Chondrocyte (in vitro differentiated cells): ENCODE results near the gene TDG. TPM values are rescaled to one million over a fixed set of nuclear protein-coding genes. Genes with fewer than 3 reads are reported as not detected.

Source experiments
- DNase-seq: peaks from one replicate; pipeline ENCODE4 v3.0.0; 2021; ENCODE audit warnings: mixed read lengths, low spot score
- H3K27ac Mint-ChIP-seq: one replicate; pipeline ENCODE4 v1.8.0; 2021; ENCODE audit warnings: mild to moderate bottlenecking, moderate library complexity, mixed read lengths; ENCODE audit not compliant: unreplicated experiment
- H3K27me3 Mint-ChIP-seq: 2 replicates; pipeline ENCODE4 v1.8.0; 2021; ENCODE audit warnings: low read depth, mixed read lengths
- H3K36me3 Mint-ChIP-seq: 2 replicates; pipeline ENCODE4 v1.8.0; 2021; ENCODE audit warnings: low read depth, mixed read lengths
- H3K4me1 Mint-ChIP-seq: 2 replicates; pipeline ENCODE4 v1.8.0; 2021; ENCODE audit warnings: low read depth, mild to moderate bottlenecking, mixed read lengths
- H3K4me3 Mint-ChIP-seq: one replicate; pipeline ENCODE4 v1.8.0; 2021; ENCODE audit warnings: mild to moderate bottlenecking, moderate library complexity, mixed read lengths; ENCODE audit not compliant: unreplicated experiment
- H3K9me3 Mint-ChIP-seq: 2 replicates; pipeline ENCODE4 v1.8.0; 2021; ENCODE audit warnings: low read depth, mixed read lengths
- long read RNA-seq: library from polyadenylated mRNA; stranded (forward); transcript quantifications from one replicate; pipeline ENCODE4 v2.0.0, GENCODE V29; 2021
- total RNA-seq: library from RNA; stranded (reverse); gene quantifications from 3 replicates; pipeline ENCODE4 v1.2.1, GENCODE V29; 2021
- TF ChIP-seq, protein P1 (sequence below): fragments of 200-600 bp; sonication (generic); IDR thresholded peaks from 2 replicates; pipeline ENCODE4 v1.5.0; 2021; ENCODE audit warnings: antibody characterized with exemption, mild to moderate bottlenecking, moderate library complexity

TDG gene
- total RNA-seq, result 39.3 to 49.5 TPM (median 44.0 TPM) in 3 replicates
- long read RNA-seq, transcript TDG-202 (10 exons, 3,251 nt), result major isoform, 145 of 160 reads
- long read RNA-seq, partial matches to known transcripts, result 3 of 160 reads
- long read RNA-seq, other reads (novel, unspliced or antisense), result 8 of 160 reads

DNA sequence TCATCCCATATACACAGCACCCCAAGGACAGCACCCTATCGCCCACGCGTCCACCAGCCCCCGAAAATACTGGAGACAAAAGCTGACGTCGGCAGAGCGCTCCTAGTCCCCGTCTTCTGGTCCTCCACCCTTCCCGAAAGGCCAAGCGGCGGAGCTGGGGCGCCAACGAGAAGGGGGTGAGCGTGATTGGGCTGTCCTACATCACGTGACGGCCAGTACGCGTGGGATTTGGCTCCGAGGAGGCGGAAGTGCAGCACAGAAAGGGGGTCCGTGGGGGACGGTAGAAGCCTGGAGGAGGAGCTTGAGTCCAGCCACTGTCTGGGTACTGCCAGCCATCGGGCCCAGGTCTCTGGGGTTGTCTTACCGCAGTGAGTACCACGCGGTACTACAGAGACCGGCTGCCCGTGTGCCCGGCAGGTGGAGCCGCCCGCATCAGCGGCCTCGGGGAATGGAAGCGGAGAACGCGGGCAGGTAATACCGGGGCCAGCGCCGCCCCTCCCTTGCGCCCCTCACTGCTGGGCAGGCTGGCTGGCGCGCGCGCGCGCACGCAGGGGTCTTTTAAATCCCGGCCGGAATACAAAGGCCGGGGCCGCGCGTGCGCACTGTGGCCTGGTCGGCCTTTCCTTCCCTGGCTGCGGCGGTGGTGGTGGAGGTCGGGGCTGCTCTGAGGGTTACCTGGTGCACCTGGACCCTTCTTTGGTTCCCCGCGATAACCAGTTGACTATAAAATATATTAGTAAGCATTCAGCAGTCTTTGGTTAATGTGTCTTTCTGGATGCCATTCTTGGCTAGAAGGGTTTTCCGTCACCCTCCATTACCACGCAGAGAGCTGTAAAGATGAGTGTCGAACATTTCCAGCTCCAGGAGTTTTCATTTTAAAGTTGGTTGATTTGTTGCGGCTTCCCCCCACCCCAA is at the start of gene TDG:
TDG (plus strand) TSS at position 283 of the 915 bp plus-strand sequence; CDS start at position 449, 166 bp downstream.
- peak within 1 kb of the TSS; percentile 99 for H3K27ac Mint-ChIP-seq
- TF ChIP-seq, protein P1, sequence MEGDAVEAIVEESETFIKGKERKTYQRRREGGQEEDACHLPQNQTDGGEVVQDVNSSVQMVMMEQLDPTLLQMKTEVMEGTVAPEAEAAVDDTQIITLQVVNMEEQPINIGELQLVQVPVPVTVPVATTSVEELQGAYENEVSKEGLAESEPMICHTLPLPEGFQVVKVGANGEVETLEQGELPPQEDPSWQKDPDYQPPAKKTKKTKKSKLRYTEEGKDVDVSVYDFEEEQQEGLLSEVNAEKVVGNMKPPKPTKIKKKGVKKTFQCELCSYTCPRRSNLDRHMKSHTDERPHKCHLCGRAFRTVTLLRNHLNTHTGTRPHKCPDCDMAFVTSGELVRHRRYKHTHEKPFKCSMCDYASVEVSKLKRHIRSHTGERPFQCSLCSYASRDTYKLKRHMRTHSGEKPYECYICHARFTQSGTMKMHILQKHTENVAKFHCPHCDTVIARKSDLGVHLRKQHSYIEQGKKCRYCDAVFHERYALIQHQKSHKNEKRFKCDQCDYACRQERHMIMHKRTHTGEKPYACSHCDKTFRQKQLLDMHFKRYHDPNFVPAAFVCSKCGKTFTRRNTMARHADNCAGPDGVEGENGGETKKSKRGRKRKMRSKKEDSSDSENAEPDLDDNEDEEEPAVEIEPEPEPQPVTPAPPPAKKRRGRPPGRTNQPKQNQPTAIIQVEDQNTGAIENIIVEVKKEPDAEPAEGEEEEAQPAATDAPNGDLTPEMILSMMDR, result peak; percentile 69
- H3K4me1 Mint-ChIP-seq, result peaks cover 55% of the 10 kb centered on the region
- H3K9me3 Mint-ChIP-seq, result no peaks in the 10 kb centered on the region
- no peaks in the 10 kb centered on the region for H3K27me3 Mint-ChIP-seq
- peak within 1 kb of the TSS; percentile 97 for H3K4me3 Mint-ChIP-seq
- peak; percentile 99 for DNase-seq
- H3K36me3 Mint-ChIP-seq, result peaks cover 4% of the 10 kb centered on the region

DNA sequence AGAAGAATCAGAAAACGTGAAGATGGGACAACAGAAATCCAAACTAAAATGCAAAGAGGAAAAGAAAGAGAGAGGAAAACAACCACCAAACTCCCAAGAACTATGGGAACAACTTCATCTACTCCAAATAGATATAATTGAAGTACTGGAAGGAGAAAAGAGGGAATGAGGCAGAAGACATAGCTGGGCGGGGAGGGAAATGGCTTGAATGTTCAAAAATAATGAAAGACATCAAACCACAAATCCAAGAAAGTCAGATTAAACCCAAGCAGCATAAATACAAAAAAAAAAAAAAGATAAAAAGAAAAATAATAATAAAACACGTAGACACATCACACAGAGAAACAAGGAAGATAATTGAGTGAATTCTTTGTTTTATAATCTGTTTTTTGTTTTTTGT is 47.8 kb upstream of the TDG start:
- no peak overlapping the region for H3K27ac Mint-ChIP-seq
- peaks cover 4% of the 10 kb centered on the region for H3K9me3 Mint-ChIP-seq
- H3K27me3 Mint-ChIP-seq, result no peaks in the 10 kb centered on the region
- H3K4me3 Mint-ChIP-seq, result no peak overlapping the region
- no peak for DNase-seq
- TF ChIP-seq, protein P1, result no peak
- peaks cover 3% of the 10 kb centered on the region for H3K36me3 Mint-ChIP-seq
- peaks cover 15% of the 10 kb centered on the region for H3K4me1 Mint-ChIP-seq

DNA sequence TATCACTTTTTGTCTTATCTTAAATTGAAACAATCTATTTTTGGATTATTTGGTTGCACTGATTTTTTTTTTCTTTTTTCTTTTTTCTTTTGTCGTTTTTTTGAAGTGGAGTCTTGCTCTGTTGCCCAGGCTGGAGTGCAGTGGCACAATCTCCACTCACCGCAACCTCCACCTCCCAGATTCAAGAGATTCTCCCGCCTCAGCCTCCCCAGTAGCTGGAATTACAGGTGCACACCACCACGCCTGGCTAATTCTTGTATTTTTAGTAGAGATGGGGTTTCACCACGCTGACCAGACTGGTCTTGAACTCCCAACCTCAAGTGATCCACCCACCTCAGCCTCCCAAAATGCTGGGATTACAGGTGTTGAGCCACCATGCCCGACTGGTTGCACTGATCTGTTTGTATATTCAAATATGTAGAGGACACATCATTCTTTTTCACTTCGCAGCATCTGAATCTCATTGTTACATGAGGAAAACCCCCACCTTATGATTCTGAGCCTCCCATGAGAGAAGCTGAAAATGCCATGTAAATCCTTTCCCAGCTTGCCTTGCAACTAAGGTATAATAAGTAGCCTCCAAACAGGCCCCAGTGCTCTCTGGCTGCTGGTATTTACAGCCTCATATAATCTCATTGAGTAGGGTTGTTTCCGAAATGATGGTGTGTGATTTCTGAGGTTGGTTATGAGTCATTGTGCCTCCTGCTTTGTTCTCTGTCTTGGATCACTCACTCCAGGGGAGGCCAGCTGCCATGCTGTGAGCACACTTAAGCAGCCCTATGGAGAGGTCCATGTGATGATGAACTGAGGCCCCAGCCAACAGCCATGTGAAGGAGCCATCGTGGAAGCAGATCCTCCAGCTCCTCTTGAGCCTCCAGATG is 40.7 kb upstream of the TDG start:
- no peaks in the 10 kb centered on the region for H3K36me3 Mint-ChIP-seq
- H3K4me1 Mint-ChIP-seq, result peaks cover 15% of the 10 kb centered on the region
- H3K27me3 Mint-ChIP-seq, result no peaks in the 10 kb centered on the region
- TF ChIP-seq, protein P1, result no peak
- no peak overlapping the region for H3K4me3 Mint-ChIP-seq
- no peak overlapping the region for H3K27ac Mint-ChIP-seq
- H3K9me3 Mint-ChIP-seq, result no peaks in the 10 kb centered on the region
- no peak for DNase-seq

DNA sequence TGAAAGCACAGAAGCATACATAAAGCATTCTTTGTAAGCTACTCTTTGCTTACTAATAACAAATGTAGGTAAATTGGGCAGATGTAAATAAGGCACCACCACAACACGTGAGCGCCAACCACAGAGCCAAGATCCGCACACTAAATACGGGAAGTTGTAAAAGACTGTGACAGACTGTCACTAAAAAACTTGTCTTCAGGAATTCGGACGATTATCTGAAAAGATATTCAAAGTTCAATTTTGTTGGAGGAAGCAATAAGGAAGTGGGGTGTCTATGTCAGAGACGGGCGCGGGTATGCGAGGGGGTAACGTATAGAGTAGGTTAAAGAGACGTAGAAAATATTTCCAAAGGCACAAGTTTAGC is 37.0 kb upstream of the TDG start:
- TF ChIP-seq, protein P1, result no peak
- Mint-ChIP-seq H3K4me1 (peaks cover 36% of the 10 kb centered on the region), H3K36me3 (no peaks in the 10 kb centered on the region), H3K27ac (peak overlapping the region; percentile 29), H3K27me3 (no peaks in the 10 kb centered on the region), H3K9me3 (no peaks in the 10 kb centered on the region), H3K4me3 (peak overlapping the region; percentile 79)
- no peak for DNase-seq
